ENCODE results near the gene ARVCF.
"Not testable (repeated sequence)": the region's sequence is repeated elsewhere in the genome, so short reads cannot be mapped to it uniquely, and the experiment has no call there.

ARVCF gene

DNA sequence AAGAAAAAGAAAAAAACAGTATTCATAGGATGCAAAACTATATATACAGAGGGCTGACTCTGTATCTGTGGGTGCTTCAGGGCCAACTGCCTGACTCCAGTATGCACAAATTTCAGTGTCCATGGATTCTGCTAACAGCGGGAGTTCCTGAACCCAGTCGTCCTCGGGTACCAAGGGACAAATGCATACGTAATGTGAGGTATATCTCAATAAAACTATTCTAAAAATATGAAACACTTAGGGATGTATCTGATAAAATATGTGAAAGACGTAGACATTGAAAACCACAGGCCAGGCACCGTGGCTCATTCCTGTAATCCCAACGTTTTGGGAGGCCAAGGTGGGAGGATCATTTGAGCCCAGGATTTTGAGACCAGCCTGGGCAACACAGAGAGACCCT lies 88.9 kb downstream of the ARVCF start:
- Histone ChIP-seq H4K20me1 (ENCODE audit: control insufficient read depth, insufficient read depth, low read depth, low read length) (no peaks in the 10 kb centered on the region), H3K9me3 (ENCODE audit: control insufficient read depth, insufficient read depth, low read length) (no peaks in the 10 kb centered on the region), H3K27me3 (ENCODE audit: control insufficient read depth, low read length) (no peaks in the 10 kb centered on the region), H3K79me2 (ENCODE audit: control insufficient read depth, low read length) (no peaks in the 10 kb centered on the region), H3K9me2 (replicated peaks; ENCODE audit: control insufficient read depth, low read length) (no peaks in the 10 kb centered on the region), H3K4me1 (ENCODE audit: control insufficient read depth, low read length) (no peaks in the 10 kb centered on the region), H3K36me3 (ENCODE audit: control insufficient read depth, low read length) (no peaks in the 10 kb centered on the region), H3F3A (ENCODE audit: control insufficient read depth, insufficient read depth) (no peaks in the 10 kb centered on the region), H3K4me3 (ENCODE audit: low read length) (no peak overlapping the region), H3K27ac (ENCODE audit: low read depth, low read length) (no peak overlapping the region), H3K4me2 (ENCODE audit: low read length) (no peak overlapping the region)
- TF ChIP-seq EZH2phosphoT487 (IDR thresholded peaks at IDR 0.05; ENCODE audit: borderline replicate concordance, low read length): no peak
- TF ChIP-seq, protein P1, sequence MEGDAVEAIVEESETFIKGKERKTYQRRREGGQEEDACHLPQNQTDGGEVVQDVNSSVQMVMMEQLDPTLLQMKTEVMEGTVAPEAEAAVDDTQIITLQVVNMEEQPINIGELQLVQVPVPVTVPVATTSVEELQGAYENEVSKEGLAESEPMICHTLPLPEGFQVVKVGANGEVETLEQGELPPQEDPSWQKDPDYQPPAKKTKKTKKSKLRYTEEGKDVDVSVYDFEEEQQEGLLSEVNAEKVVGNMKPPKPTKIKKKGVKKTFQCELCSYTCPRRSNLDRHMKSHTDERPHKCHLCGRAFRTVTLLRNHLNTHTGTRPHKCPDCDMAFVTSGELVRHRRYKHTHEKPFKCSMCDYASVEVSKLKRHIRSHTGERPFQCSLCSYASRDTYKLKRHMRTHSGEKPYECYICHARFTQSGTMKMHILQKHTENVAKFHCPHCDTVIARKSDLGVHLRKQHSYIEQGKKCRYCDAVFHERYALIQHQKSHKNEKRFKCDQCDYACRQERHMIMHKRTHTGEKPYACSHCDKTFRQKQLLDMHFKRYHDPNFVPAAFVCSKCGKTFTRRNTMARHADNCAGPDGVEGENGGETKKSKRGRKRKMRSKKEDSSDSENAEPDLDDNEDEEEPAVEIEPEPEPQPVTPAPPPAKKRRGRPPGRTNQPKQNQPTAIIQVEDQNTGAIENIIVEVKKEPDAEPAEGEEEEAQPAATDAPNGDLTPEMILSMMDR (IDR thresholded peaks at IDR 0.05; ENCODE audit: low read depth, low read length, poor library complexity, severe bottlenecking): no peak

DNA sequence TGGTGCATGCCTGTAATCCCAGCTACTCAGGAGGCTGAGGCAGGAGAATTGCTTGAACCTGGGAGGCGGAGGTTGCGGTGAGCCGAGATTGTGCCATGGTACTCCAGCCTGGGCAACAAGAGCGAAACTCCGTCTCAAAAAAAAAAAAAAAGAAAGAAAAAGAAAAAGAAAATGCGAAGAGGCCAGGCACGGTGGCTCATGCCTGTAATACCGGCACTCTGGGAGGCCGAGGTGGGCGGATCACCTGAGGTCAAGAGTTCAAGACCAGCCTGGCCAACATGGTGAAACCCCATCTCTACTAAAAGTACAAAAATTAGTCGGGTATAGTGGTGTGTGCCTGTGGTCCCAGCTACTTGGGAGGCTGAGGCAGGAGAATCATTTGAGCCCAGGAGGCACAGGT lies 90.6 kb downstream of the ARVCF start:
- not testable (repeated sequence) for H3K4me3 ChIP-seq (ENCODE audit: low read length); H3K9me3 ChIP-seq (ENCODE audit: control insufficient read depth, insufficient read depth, low read length); H3K36me3 ChIP-seq (ENCODE audit: control insufficient read depth, low read length); H3K27me3 ChIP-seq (ENCODE audit: control insufficient read depth, low read length); H3F3A ChIP-seq (ENCODE audit: control insufficient read depth, insufficient read depth); H3K9me2 ChIP-seq (replicated peaks; ENCODE audit: control insufficient read depth, low read length); H3K27ac ChIP-seq (ENCODE audit: low read depth, low read length); H3K4me2 ChIP-seq (ENCODE audit: low read length); H3K79me2 ChIP-seq (ENCODE audit: control insufficient read depth, low read length); H4K20me1 ChIP-seq (ENCODE audit: control insufficient read depth, insufficient read depth, low read depth, low read length); H3K4me1 ChIP-seq (ENCODE audit: control insufficient read depth, low read length)

DNA sequence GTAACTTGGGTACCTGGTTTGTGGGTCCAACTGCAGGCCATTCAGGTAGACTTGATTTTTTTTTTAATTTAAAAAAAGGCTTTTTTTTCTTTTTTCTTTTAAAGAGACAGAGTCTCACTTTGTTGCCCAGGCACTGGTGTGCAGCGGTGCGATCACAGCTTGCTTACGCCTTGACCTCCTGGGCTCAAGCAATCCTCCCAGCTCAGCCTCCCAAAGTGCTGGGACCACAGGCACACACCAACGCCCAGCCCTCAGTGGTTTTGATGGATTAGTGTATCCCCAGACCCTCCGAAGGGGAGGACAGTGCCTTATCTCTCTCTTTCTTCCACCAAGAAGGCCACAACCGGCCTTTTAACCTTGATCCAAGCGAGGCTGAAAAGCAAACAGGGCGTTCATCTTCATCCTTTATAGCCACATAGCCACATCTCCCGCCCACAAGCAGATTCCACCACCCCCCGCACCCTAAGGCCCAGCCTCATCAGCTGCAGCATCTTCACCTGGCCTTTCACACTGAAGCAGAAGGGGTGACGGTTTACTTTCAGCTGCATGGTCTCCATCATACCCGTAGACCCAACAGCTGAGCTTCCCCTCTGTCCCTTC lies 92.6 kb downstream of the ARVCF start:
- no peaks in the 10 kb centered on the region for H4K20me1 ChIP-seq (ENCODE audit: control insufficient read depth, insufficient read depth, low read depth, low read length)
- no peaks in the 10 kb centered on the region for H3K27me3 ChIP-seq (ENCODE audit: control insufficient read depth, low read length)
- H3K4me3 ChIP-seq (ENCODE audit: low read length): no peak overlapping the region
- no peak overlapping the region for H3K27ac ChIP-seq (ENCODE audit: low read depth, low read length)
- no peaks in the 10 kb centered on the region for H3K4me1 ChIP-seq (ENCODE audit: control insufficient read depth, low read length)
- no peaks in the 10 kb centered on the region for H3K9me2 ChIP-seq (replicated peaks; ENCODE audit: control insufficient read depth, low read length)
- no peak overlapping the region for H3K4me2 ChIP-seq (ENCODE audit: low read length)
- TF ChIP-seq, protein P1 (IDR thresholded peaks at IDR 0.05; ENCODE audit: low read depth, low read length, poor library complexity, severe bottlenecking): no peak
- TF ChIP-seq EZH2phosphoT487 (IDR thresholded peaks at IDR 0.05; ENCODE audit: borderline replicate concordance, low read length): no peak
- no peaks in the 10 kb centered on the region for H3K79me2 ChIP-seq (ENCODE audit: control insufficient read depth, low read length)
- no peaks in the 10 kb centered on the region for H3K36me3 ChIP-seq (ENCODE audit: control insufficient read depth, low read length)
- no peaks in the 10 kb centered on the region for H3K9me3 ChIP-seq (ENCODE audit: control insufficient read depth, insufficient read depth, low read length)
- H3F3A ChIP-seq (ENCODE audit: control insufficient read depth, insufficient read depth): no peaks in the 10 kb centered on the region

DNA sequence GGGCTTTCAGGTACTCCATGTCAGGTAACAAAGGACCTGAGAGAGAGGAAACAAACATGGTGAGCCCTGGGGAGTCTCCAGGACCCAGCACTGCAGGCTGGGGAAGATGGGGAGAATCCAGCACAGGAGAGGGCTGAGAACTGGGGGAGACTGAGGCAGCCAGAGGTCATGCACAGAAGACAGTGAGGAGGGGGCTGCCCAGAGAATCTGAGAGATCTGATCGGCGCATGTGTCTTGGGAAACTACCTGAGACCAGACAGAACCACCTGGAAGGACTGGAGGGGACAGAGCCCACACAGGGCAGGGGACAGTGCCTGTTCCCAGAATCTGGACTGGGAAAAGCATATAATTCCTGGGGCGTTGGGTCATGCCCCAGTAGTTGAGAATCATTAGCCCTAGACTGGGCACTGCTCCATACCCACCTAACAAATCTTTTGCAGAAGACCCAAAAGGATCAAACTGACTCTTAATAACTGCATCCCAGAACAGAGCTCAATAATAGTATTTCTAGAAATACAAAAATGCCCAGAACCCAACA lies 95.0 kb downstream of the ARVCF start:
- no peak overlapping the region for H3K27ac ChIP-seq (ENCODE audit: low read depth, low read length)
- no peaks in the 10 kb centered on the region for H3K9me3 ChIP-seq (ENCODE audit: control insufficient read depth, insufficient read depth, low read length)
- no peaks in the 10 kb centered on the region for H3K79me2 ChIP-seq (ENCODE audit: control insufficient read depth, low read length)
- no peak overlapping the region for H3K4me3 ChIP-seq (ENCODE audit: low read length)
- no peaks in the 10 kb centered on the region for H3K36me3 ChIP-seq (ENCODE audit: control insufficient read depth, low read length)
- H3K4me2 ChIP-seq (ENCODE audit: low read length): no peak overlapping the region
- H3K27me3 ChIP-seq (ENCODE audit: control insufficient read depth, low read length): no peaks in the 10 kb centered on the region
- no peaks in the 10 kb centered on the region for H4K20me1 ChIP-seq (ENCODE audit: control insufficient read depth, insufficient read depth, low read depth, low read length)
- no peaks in the 10 kb centered on the region for H3K9me2 ChIP-seq (replicated peaks; ENCODE audit: control insufficient read depth, low read length)
- no peaks in the 10 kb centered on the region for H3K4me1 ChIP-seq (ENCODE audit: control insufficient read depth, low read length)
- H3F3A ChIP-seq (ENCODE audit: control insufficient read depth, insufficient read depth): no peaks in the 10 kb centered on the region
- no peak for TF ChIP-seq EZH2phosphoT487 (IDR thresholded peaks at IDR 0.05; ENCODE audit: borderline replicate concordance, low read length)
- TF ChIP-seq, protein P1 (IDR thresholded peaks at IDR 0.05; ENCODE audit: low read depth, low read length, poor library complexity, severe bottlenecking): no peak
